Measurements from ENCODE around the gene SHPK. TPM values are rescaled to one million over a fixed set of nuclear protein-coding genes. Genes with fewer than 3 reads are reported as not detected.

SHPK gene
- total RNA-seq, 2 donors from 2014 or later, result 35.2 to 46.4 TPM

- no peaks in the 10 kb centered on the region for H3K27me3 ChIP-seq (ENCODE audit: control insufficient read depth, insufficient read depth, low read length, poor library complexity, severe bottlenecking)
- Mint-ChIP-seq H3K4me3 (no peak overlapping the region), H3K4me1 (peaks cover 9% of the 10 kb centered on the region), H3K36me3 (ENCODE audit: low read depth) (peaks cover 3% of the 10 kb centered on the region), H3K27me3 (ENCODE audit: insufficient read depth) (no peaks in the 10 kb centered on the region), H3K27ac (peak overlapping the region; percentile 39), H3K9me3 (no peaks in the 10 kb centered on the region)
- H3K36me3 ChIP-seq (ENCODE audit: control insufficient read depth, insufficient read depth, low read length), result no peaks in the 10 kb centered on the region
- no peak for TF ChIP-seq CTCF (conservative IDR thresholded peaks at IDR 0.05)
- H3K4me1 ChIP-seq (ENCODE audit: control insufficient read depth, insufficient read depth, low read length), result no peaks in the 10 kb centered on the region
- H3K4me3 ChIP-seq (ENCODE audit: low read length), result no peak overlapping the region
- WGBS, 2 experiments (ENCODE audit: insufficient coverage in 1 of 2, insufficient read length in 1 of 2), result 90 to 96% methylated on average over 7 to 8 of the region's 9 CpGs
- no peak overlapping the region for H3K9ac ChIP-seq (ENCODE audit: extremely low read depth, low read length, poor library complexity, severe bottlenecking)
- H3K9me3 ChIP-seq (ENCODE audit: control insufficient read depth, low read length), result no peaks in the 10 kb centered on the region
- no peak overlapping the region for H3K27ac ChIP-seq (ENCODE audit: low read depth, low read length)
- peak; percentile 38 for DNase-seq
Measured at GRCh38 chr17:3559270-3559645, 76.8 kb downstream of the SHPK start.

GRCh38 chr17:3558603-3559269, 77.3 kb downstream of the SHPK start:
- no peaks in the 10 kb centered on the region for H3K36me3 ChIP-seq (ENCODE audit: control insufficient read depth, insufficient read depth, low read length)
- no peaks in the 10 kb centered on the region for H3K27me3 ChIP-seq (ENCODE audit: control insufficient read depth, insufficient read depth, low read length, poor library complexity, severe bottlenecking)
- Mint-ChIP-seq H3K36me3 (ENCODE audit: low read depth) (peaks cover 3% of the 10 kb centered on the region), H3K27ac (peak overlapping the region; percentile 39), H3K9me3 (no peaks in the 10 kb centered on the region), H3K4me3 (no peak overlapping the region), H3K27me3 (ENCODE audit: insufficient read depth) (no peaks in the 10 kb centered on the region), H3K4me1 (peaks cover 9% of the 10 kb centered on the region)
- no peaks in the 10 kb centered on the region for H3K4me1 ChIP-seq (ENCODE audit: control insufficient read depth, insufficient read depth, low read length)
- H3K27ac ChIP-seq (ENCODE audit: low read depth, low read length), result no peak overlapping the region
- DNase-seq, result peak; percentile 63
- TF ChIP-seq CTCF (conservative IDR thresholded peaks at IDR 0.05), result no peak
- H3K9me3 ChIP-seq (ENCODE audit: control insufficient read depth, low read length), result no peaks in the 10 kb centered on the region
- H3K9ac ChIP-seq (ENCODE audit: extremely low read depth, low read length, poor library complexity, severe bottlenecking), result no peak overlapping the region
- no peak overlapping the region for H3K4me3 ChIP-seq (ENCODE audit: low read length)
- 86 to 92% methylated on average over 10 to 25 of the region's 25 CpGs for WGBS, 2 experiments (ENCODE audit: insufficient coverage in 1 of 2, insufficient read length in 1 of 2)

Other genes with a start within 250 kb of the SHPK start
- gene OR3A2, start 249.9 kb downstream of the SHPK start, total RNA-seq, result not detected
- not detected for gene OR1E1, start 237.8 kb downstream of the SHPK start, total RNA-seq
- not detected for gene OR3A3, start 224.9 kb downstream of the SHPK start, total RNA-seq
- not detected for gene OR1E2, start 202.4 kb downstream of the SHPK start, total RNA-seq
- gene SPATA22, start 164.4 kb downstream of the SHPK start, total RNA-seq, result not detected
- gene ASPA, start 160.3 kb downstream of the SHPK start, total RNA-seq, result not detected
- 10 to 100 TPM in 1 of 2 donors, 1 to 10 TPM in 1; 6.2 to 11.3 TPM for gene TRPV3, start 78.4 kb downstream of the SHPK start, total RNA-seq
- 1 to 10 TPM; 8.0 to 9.2 TPM for gene TRPV1, start 26.8 kb downstream of the SHPK start, total RNA-seq
- 10 to 100 TPM; 17.2 to 18.8 TPM for gene CTNS, start 510 bp upstream of the SHPK start, total RNA-seq
- 10 to 100 TPM; 69.6 to 86.8 TPM for gene TAX1BP3, start 32.3 kb upstream of the SHPK start, total RNA-seq
- 10 to 100 TPM; 59.4 to 69.5 TPM for gene EMC6, start 32.6 kb upstream of the SHPK start, total RNA-seq
- gene P2RX5, start 59.9 kb upstream of the SHPK start, total RNA-seq, result under 1 TPM; 0.46 to 0.57 TPM
- 10 to 100 TPM; 14.7 to 24.6 TPM for gene HASPIN, start 87.7 kb upstream of the SHPK start, total RNA-seq
- 10 to 100 TPM; 21.8 to 34.3 TPM for gene ITGAE, start 164.9 kb upstream of the SHPK start, total RNA-seq
- gene NCBP3, start 210.0 kb upstream of the SHPK start, total RNA-seq, result 10 to 100 TPM; 74.5 to 75.9 TPM